ENCODE results near the gene PDE4D. TPM values are rescaled to one million over a fixed set of nuclear protein-coding genes. Genes with fewer than 3 reads are reported as not detected.
A peak's percentile ranks its signal among the peaks of the same experiment; 100 is the strongest.

The PDE4D gene
- total RNA-seq, 1 donor from 2014 or later: 6.8 TPM

DNA sequence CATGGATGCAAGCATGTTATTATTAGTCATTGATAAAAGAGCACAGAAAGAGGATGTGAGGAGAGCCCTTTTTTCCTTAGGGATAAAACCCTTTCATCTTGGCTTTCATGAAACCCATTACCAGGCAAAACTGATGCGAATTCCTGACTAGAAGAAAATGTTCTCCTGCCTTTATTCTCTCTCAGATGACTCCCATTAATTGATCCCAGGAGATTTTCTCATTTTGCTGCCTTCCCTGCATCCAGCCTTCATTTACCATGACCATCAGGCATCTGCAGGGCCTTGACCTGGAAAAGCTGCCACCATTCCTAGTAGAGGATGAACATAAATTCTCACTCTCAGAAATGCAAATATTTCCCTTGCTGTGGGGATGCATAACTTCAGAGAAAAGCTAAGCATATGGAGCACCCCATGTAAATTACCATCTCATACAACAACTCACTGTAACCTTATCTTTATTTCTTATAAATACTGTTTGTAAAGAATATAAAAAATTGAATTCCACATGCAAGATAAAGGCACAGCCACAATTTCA lies 176.5 kb downstream of the PDE4D start:
- TF ChIP-seq, protein P1, sequence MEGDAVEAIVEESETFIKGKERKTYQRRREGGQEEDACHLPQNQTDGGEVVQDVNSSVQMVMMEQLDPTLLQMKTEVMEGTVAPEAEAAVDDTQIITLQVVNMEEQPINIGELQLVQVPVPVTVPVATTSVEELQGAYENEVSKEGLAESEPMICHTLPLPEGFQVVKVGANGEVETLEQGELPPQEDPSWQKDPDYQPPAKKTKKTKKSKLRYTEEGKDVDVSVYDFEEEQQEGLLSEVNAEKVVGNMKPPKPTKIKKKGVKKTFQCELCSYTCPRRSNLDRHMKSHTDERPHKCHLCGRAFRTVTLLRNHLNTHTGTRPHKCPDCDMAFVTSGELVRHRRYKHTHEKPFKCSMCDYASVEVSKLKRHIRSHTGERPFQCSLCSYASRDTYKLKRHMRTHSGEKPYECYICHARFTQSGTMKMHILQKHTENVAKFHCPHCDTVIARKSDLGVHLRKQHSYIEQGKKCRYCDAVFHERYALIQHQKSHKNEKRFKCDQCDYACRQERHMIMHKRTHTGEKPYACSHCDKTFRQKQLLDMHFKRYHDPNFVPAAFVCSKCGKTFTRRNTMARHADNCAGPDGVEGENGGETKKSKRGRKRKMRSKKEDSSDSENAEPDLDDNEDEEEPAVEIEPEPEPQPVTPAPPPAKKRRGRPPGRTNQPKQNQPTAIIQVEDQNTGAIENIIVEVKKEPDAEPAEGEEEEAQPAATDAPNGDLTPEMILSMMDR (IDR thresholded peaks at IDR 0.05; ENCODE audit: insufficient read depth, low read length, severe bottlenecking): no peak
- Histone ChIP-seq H3K36me3 (ENCODE audit: control insufficient read depth, insufficient read depth, low read length) (no peaks in the 10 kb centered on the region), H3K27me3 (ENCODE audit: control insufficient read depth, insufficient read depth, low read length) (no peaks in the 10 kb centered on the region), H3K4me3 (ENCODE audit: low read depth, low read length) (no peak overlapping the region)
- DNase-seq (ENCODE audit: low read depth) (no peak), FAIRE-seq (no peak)

DNA sequence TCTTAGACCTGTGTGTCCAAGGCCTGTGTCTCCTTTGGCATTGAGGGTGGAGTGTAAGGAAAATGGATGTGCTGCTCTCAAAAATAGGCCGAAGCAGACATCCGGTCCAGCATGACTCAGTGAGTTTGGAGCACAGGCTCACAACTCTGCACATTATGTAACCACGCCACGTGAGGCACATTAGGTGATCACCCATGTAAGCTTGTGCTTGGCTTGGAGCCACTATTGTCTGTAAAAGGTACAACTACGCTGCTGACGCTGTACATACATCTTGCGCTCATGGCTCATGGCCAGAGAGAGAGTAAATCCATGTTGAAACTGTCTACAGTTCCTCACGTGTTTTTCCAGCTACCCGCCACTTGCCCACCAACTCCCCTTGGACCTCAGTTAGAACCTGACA lies 177.5 kb downstream of the PDE4D start:
- Histone ChIP-seq H3K36me3 (ENCODE audit: control insufficient read depth, insufficient read depth, low read length) (no peaks in the 10 kb centered on the region), H3K4me3 (ENCODE audit: low read depth, low read length) (no peak overlapping the region), H3K27me3 (ENCODE audit: control insufficient read depth, insufficient read depth, low read length) (no peaks in the 10 kb centered on the region)
- TF ChIP-seq, protein P1 (IDR thresholded peaks at IDR 0.05; ENCODE audit: insufficient read depth, low read length, severe bottlenecking): no peak
- peak; percentile 21 for DNase-seq (ENCODE audit: low read depth)
- no peak for FAIRE-seq

DNA sequence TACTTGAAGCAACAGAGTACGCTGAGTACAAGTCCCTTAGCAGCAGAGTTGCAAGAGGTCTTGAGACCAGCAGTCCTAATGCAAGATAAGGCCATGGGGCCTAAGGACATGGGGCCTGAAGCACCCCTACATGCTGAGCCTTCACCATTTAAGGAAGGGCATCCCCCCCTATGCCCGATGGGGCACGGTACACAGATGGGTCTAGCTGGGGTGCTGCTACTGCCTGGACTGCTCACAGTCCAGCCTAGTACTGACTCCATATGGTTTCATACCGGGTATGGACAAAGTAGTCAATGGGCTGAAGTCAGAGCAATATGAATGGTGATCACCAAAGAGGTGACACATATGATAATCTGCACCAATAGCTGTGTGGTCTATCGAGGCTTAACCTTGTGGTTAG lies 178.3 kb downstream of the PDE4D start:
- DNase-seq (ENCODE audit: low read depth) (no peak), FAIRE-seq (no peak)
- Histone ChIP-seq H3K27me3 (ENCODE audit: control insufficient read depth, insufficient read depth, low read length) (no peaks in the 10 kb centered on the region), H3K36me3 (ENCODE audit: control insufficient read depth, insufficient read depth, low read length) (no peaks in the 10 kb centered on the region), H3K4me3 (ENCODE audit: low read depth, low read length) (no peak overlapping the region)
- TF ChIP-seq, protein P1 (IDR thresholded peaks at IDR 0.05; ENCODE audit: insufficient read depth, low read length, severe bottlenecking): no peak

DNA sequence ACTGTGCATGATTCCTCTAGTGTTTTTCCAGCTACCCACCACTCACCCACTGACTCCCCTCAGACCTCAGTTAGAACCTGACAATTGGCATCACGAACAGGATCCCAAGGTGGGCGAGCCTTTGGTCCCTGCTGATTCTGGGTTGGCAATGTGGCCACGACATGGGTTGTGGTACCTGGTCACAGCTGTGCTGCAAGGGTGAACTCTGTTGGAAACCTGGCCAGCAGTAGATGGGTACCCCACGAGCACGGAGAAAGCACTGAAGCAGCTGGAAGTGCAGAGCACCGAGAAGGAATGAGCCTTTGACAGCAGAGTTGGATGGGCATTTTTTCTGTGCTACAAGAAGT lies 180.1 kb downstream of the PDE4D start:
- H3K4me3 ChIP-seq (ENCODE audit: low read depth, low read length): no peak overlapping the region
- H3K27me3 ChIP-seq (ENCODE audit: control insufficient read depth, insufficient read depth, low read length): no peaks in the 10 kb centered on the region
- no peak for DNase-seq (ENCODE audit: low read depth)
- no peaks in the 10 kb centered on the region for H3K36me3 ChIP-seq (ENCODE audit: control insufficient read depth, insufficient read depth, low read length)
- TF ChIP-seq, protein P1 (IDR thresholded peaks at IDR 0.05; ENCODE audit: insufficient read depth, low read length, severe bottlenecking): no peak
- FAIRE-seq: no peak

DNA sequence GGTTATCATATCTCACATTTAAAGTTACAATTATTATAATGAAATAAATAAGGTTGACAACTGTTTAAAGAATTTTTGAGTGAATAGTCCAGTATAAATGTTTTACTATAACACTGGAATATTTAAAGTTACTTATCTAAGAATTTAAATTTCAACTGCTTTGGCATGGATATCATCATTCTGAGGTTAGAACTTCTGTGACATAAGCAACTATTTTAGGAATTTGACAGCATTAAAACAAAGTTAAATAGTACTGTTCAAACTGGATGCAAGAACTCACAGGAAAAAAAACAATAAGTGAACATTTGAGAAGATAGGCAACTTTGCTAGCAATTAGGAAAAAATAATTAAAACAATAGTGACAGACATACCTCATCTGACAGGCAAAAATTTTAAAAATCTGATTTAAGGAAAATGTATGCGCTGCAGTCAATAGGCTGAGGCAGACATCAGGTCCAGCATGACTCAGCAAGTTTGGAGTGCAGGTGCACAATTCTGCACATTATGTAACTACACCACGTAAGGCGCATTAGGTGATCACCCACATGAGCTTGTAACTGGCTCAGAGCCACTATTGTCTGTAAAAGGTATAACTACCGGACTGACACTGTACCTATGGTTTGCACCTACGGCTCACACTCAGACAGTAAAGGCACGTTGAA lies 180.6 kb downstream of the PDE4D start:
- Histone ChIP-seq H3K27me3 (ENCODE audit: control insufficient read depth, insufficient read depth, low read length) (no peaks in the 10 kb centered on the region), H3K4me3 (ENCODE audit: low read depth, low read length) (no peak overlapping the region), H3K36me3 (ENCODE audit: control insufficient read depth, insufficient read depth, low read length) (no peaks in the 10 kb centered on the region)
- TF ChIP-seq, protein P1 (IDR thresholded peaks at IDR 0.05; ENCODE audit: insufficient read depth, low read length, severe bottlenecking): no peak
- DNase-seq (ENCODE audit: low read depth) (no peak), FAIRE-seq (no peak)

DNA sequence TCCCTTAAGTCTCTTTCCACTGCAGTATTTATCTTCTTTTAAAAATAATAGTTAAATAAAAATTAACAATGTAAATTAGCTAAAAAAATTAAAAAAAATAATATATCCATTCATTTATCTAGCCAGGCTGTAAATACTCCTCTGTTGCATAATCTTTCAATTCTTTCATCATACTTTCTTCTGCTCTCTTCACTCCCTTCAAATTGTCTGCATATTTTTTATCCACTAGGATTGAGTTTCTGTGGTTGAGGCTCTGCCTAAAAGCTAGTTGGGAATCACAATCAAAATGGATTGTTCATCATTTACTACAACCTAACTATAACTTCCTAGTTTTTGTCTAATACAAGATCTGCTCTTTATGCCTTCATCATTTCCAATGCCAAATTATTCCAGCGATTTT lies 182.2 kb downstream of the PDE4D start:
- FAIRE-seq (no peak), DNase-seq (ENCODE audit: low read depth) (no peak)
- no peaks in the 10 kb centered on the region for H3K36me3 ChIP-seq (ENCODE audit: control insufficient read depth, insufficient read depth, low read length)
- H3K4me3 ChIP-seq (ENCODE audit: low read depth, low read length): no peak overlapping the region
- TF ChIP-seq, protein P1 (IDR thresholded peaks at IDR 0.05; ENCODE audit: insufficient read depth, low read length, severe bottlenecking): no peak
- H3K27me3 ChIP-seq (ENCODE audit: control insufficient read depth, insufficient read depth, low read length): no peaks in the 10 kb centered on the region

All from bronchial epithelial cell (primary cell).